GM11168 (cell line): ENCODE measurements around the gene IFT22.
"Not testable (repeated sequence)": the region's sequence is repeated elsewhere in the genome, so short reads cannot be mapped to it uniquely, and the experiment has no call there.

Source experiments
- in situ Hi-C: fragments of 300-500 bp; cut with MboI; formaldehyde crosslinking; loops from one replicate; pipeline ENCODE4 v1.12.0; 2022; ENCODE audit warnings: low sequenced_read_pairs; ENCODE audit not compliant: unreplicated experiment

IFT22 gene

DNA sequence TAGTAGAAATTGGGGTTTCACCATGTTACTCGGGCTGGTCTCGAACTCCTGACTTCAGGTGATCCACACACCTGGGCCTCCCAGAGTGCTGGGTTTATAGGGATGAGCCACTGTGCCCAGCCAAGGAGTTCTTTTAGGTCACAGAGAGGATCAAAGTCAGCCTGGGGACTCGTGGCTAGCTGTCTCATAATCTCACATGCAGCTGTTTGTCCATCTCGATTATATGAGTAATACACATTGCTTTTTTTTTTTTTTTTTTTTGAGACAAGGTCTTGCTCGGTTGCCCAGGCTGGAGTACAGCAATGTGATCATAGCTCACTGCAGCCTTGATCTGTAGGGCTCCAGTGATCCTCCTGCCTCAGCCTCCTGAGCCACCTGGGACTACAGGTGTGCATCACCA, 2.2 kb downstream of the IFT22 start:
- in situ Hi-C loops, result no loop called here

GRCh38 chr7:101315336-101315735, 6.3 kb downstream of the IFT22 start:
- in situ Hi-C loops, result no loop called here

DNA sequence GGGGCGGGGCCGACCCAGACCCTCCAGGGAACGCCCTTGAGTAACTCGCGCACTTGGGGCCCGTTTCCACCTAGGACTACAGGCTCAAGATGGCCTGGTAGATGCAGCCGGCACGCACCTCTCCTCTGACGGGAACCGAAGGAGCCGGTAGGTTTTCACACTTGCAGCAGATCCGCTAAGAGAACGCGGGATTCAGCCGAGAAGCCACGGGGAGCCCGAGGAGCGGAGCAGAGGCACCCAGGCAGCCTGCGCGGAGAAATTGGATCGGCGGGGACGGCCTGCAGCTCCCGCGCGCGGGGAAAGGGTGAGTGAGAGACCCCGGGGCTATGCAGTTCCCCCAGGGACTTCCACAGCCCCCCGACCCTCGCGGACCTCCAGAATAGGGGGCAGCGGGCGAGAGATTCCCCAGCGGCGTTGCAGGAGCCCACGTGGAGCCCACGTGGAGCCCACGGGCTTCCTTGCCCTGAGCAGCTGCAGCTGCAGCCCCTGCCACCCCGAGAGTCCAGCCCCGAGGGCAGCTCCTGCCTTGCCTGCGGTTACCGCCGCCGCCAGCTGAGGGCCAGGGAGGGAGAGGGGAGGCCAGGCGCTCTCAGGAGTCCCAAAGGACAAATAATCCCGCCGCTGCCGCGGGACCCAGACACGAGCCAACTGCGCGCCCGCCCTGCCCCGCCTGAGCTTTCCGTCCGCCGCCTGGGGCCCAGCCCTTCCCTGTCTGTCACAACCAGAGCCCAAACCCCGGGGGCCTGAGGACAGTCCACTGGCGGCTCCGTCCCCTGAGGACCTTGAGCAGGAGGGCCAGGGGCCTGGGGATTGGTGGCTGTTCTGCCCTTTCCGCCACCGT, 13.1 kb downstream of the IFT22 start:
- in situ Hi-C loops, result no loop called here

- in situ Hi-C loops, result no loop called here
Observed at GRCh38 chr7:101306307-101306706, 15.3 kb downstream of the IFT22 start.

- in situ Hi-C loops, result no loop called here
Observed at GRCh38 chr7:101303102-101303701, 18.4 kb downstream of the IFT22 start.

- in situ Hi-C loops, result no loop called here
Observed at GRCh38 chr7:101302641-101303101, 18.9 kb downstream of the IFT22 start.

GRCh38 chr7:101300465-101301376, 20.9 kb downstream of the IFT22 start:
- in situ Hi-C loops, result no loop called here

DNA sequence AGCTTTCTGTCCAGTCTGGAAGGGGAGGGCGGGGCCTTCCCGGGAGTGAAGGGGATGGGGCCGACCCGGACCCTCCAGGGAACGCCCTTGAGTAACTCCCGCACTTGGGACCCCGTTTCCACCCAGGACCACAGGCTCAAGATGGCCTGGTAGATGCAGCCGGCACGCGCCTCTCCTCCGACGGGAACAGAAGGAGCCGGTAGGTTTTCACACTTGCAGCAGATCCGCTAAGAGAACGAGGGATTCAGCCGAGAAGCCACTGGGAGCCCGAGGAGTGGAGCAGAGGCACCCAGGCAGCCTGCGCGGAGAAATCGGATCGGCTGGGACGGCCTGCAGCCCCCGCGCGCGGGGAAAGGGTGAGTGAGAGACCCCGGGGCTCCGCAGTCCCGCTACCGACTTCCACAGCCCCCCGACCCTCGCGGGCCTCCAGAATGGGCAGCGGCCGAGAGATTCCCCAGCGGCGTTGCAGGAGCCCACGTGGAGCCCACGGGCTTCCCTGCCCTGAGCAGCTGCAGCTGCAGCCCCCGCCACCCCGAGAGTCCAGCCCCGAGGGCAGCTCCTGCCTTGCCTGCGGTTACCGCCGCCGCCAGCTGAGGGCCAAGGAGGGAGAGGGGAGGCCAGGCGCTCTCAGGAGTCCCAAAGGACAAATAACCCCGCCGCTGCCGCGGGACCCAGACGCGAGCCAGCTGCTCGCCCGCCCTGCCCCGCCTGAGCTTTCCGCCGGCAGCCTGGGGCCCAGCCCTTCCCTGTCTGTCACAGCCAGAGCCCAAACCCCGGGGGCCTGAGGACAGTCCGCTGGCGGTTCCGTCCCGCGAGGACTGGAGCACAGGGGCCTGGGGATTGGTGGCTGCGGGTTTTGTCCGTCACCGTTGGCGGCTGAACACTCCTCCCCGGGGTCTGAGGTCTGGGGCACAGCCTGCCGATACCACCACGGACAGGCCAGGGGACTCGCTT, 21.8 kb downstream of the IFT22 start:
- in situ Hi-C loops, result no loop called here

- in situ Hi-C loops, result no loop called here
Observed at GRCh38 chr7:101294832-101295121, 26.8 kb downstream of the IFT22 start.

GRCh38 chr7:101294039-101294831, 27.4 kb downstream of the IFT22 start:
- in situ Hi-C loops, result no loop called here

DNA sequence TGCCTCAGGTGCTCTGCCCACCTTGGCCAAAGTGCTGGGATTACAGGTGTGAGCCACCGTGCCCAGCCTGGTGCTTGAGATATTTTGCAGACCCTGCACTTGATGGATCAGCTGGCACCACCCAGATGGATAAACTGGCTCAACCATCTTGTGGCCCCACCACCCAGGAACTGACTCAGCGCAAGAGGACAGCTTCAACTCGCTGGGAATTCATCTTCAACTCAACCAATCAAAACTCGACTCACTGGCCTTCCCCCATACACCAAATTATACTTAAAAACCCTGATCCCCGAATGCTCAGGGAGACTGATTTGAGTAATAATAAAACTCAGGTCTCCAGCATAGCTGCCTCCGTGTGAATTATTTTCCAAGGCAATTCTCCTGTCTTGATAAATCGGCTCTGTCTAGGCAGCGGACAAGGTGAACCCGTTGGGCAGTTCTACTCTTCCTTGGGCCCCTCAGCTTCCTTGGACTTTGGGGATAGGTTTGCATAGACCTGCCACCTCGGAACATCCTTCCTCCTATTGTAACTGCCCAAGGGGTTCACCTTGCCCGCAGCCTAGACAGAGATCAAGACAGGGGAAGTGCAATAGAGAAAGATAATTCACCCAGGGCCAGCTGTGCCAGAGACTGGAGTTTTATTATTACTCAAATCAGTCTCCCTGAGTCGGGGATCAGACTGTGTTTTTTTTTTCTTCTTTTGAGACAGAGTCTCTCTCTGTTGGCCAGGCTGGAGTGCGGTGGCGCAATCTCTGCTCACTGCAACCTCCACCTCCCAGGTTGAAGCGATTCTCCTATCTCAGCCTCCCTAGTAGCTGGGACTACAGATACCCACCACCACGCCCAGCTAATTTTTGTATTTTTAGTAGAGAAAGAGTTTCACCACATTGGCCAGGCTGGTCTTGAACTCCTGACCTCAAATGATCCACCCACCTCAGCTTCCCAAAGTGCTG, 28.3 kb downstream of the IFT22 start:
- in situ Hi-C loops, result not testable (repeated sequence)

DNA sequence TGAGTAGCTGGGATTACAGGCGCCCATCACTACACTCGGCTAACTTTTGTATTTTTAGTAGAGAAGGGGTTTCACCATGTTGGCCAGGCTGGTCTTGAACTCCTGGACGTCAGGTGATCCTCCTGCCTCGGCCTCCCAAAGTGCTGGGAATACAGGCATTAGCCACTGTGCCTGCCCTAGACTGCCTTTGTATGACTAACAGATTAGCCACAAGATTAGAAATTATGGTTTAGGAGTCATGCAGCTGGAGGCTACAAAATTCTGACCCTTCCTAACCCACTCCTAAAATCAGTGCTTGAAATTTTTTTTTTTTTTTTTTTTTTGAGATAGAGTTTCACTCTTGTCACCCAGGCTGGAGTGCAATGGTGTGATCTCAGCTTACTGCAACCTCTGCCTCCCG, 29.0 kb downstream of the IFT22 start:
- in situ Hi-C loops, result not testable (repeated sequence)

- in situ Hi-C loops, result not testable (repeated sequence)
Observed at GRCh38 chr7:101290186-101291037, 31.2 kb downstream of the IFT22 start.

DNA sequence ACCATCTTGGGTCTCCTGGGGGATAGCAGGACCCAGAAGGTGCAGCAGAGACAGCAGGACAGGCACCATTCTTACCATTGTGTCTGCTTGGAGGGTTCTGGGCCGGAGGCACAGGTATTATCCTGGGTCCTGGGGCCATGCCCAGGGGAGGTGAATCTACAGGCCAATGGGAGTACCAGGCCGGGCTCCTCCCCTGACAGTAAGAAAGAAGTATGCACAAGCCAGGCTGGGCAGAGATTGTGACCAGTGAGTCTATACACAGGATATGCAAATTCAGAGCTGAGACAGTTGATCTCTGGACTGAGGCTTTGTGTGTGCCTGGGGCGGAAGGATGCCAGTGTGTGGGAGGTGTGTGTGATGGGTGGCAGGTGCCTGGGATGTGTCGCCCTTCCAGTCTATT, 31.9 kb downstream of the IFT22 start:
- in situ Hi-C loops, result loop anchor here (5.0 kb wide), 1 partner anchor 1307 kb away; no protein-coding TSS in a partner anchor

GRCh38 chr7:101288439-101288838, 33.2 kb downstream of the IFT22 start:
- in situ Hi-C loops, result loop anchor here (5.0 kb wide), 1 partner anchor 1306 kb away; no protein-coding TSS in a partner anchor

GRCh38 chr7:101287032-101287431, 34.6 kb downstream of the IFT22 start:
- in situ Hi-C loops, result loop anchor here (5.0 kb wide), 1 partner anchor 1305 kb away; no protein-coding TSS in a partner anchor

- in situ Hi-C loops, result loop anchor here (5.0 kb wide), 1 partner anchor 1304 kb away; no protein-coding TSS in a partner anchor
Observed at GRCh38 chr7:101285880-101286279, 35.7 kb downstream of the IFT22 start.
